Coronary artery (tissue), 2 donors: Measurements from ENCODE around the gene ZBED5.

Experiments
- DNase-seq: peaks from one replicate; pipeline ENCODE4 v3.0.0-alpha.2; 2017; ENCODE audit warnings: low spot score
- H3K27ac ChIP-seq, 2 donors: fragments of 200-600 bp; sonication (generic); one replicate each; pipeline ENCODE4 v1.5.1; 2016 to 2019
- H3K4me3 ChIP-seq: fragments of 200-600 bp; sonication (generic); 2 replicates; pipeline ENCODE4 v1.5.1; 2016; ENCODE audit warnings: mild to moderate bottlenecking, moderate library complexity
- TF ChIP-seq, protein P1 (sequence below): fragments of 200-600 bp; sonication (generic); IDR thresholded peaks from one replicate; pipeline ENCODE4 v1.5.1; 2019; ENCODE audit warnings: antibody characterized with exemption

The ZBED5 gene

DNA sequence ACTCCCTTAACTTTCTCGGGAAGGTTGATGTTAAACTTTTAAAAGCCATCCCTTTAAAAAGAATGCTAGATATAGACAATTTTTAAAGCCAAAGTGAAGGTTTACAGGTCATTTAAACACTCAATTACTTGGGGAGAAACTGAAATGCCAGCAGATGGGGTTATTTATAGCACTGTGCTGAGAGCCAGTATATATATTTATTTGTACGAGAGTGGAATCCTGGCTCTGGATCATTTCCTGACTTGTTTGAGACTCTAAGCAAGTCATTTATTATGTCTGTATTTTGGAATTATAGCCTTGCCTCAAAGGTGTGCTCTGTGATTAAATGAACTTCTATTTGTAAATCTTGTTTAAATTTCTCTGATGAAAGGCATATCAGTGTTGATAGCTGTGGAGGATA lies 6.8 kb upstream of the ZBED5 start:
- TF ChIP-seq, protein P1, sequence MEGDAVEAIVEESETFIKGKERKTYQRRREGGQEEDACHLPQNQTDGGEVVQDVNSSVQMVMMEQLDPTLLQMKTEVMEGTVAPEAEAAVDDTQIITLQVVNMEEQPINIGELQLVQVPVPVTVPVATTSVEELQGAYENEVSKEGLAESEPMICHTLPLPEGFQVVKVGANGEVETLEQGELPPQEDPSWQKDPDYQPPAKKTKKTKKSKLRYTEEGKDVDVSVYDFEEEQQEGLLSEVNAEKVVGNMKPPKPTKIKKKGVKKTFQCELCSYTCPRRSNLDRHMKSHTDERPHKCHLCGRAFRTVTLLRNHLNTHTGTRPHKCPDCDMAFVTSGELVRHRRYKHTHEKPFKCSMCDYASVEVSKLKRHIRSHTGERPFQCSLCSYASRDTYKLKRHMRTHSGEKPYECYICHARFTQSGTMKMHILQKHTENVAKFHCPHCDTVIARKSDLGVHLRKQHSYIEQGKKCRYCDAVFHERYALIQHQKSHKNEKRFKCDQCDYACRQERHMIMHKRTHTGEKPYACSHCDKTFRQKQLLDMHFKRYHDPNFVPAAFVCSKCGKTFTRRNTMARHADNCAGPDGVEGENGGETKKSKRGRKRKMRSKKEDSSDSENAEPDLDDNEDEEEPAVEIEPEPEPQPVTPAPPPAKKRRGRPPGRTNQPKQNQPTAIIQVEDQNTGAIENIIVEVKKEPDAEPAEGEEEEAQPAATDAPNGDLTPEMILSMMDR, result no peak
- peak overlapping the region; percentile 40 to 73 for H3K27ac ChIP-seq
- no peak for DNase-seq
- peak overlapping the region; percentile 42 for H3K4me3 ChIP-seq

GRCh38 chr11:10862446-10862845 lies 4.6 kb upstream of the ZBED5 start:
- no peak for DNase-seq
- no peak overlapping the region for H3K4me3 ChIP-seq
- H3K27ac ChIP-seq, result peak overlapping the region; percentile 2 to 46
- TF ChIP-seq, protein P1, result no peak

DNA sequence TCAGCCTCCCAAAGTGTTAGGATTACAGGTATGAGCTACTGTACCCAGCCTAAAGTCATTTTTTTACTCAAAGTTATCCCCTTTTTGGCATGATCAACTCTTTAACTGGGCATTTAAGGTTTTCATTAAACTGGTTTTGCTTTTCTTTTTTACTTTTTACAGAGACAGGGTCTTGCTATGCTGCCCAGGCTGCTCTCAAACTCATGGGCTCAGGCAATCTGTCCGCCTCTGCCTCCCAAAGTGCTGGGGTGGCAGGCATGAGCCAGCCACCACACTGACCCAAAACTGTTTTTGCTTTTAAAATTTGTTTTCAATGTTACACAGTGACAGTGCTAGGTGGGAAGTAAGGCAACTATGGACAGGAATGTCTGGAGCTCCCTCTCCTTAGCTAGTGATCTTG lies 3.9 kb upstream of the ZBED5 start:
- H3K4me3 ChIP-seq, result no peak overlapping the region
- H3K27ac ChIP-seq, result peak overlapping the region in 1 of 2 donors; percentile 46
- no peak for DNase-seq
- TF ChIP-seq, protein P1, result no peak

- TF ChIP-seq, protein P1, result no peak
- no peak overlapping the region for H3K4me3 ChIP-seq
- H3K27ac ChIP-seq, result peak overlapping the region in 1 of 2 donors; percentile 68
- DNase-seq, result no peak
Observed at GRCh38 chr11:10861047-10861446, 3.2 kb upstream of the ZBED5 start.

- Histone ChIP-seq H3K4me3 (peak overlapping the region; percentile 80), H3K27ac (peak overlapping the region; percentile 86 to 93)
- DNase-seq, result peak; percentile 85
- TF ChIP-seq, protein P1, result no peak
Observed at GRCh38 chr11:10858439-10859325, 829 bp upstream of the ZBED5 start.

- TF ChIP-seq, protein P1, result no peak
- H3K4me3 ChIP-seq, result peak overlapping the region; percentile 80
- peak overlapping the region; percentile 86 to 93 for H3K27ac ChIP-seq
- no peak for DNase-seq
Observed at GRCh38 chr11:10857459-10857708, 469 bp downstream of the ZBED5 start.
